Right lobe of liver (tissue), 6 donors: ENCODE measurements around the gene LGALS7. TPM values are rescaled to one million over a fixed set of nuclear protein-coding genes. Genes with fewer than 3 reads are reported as not detected.
A peak's percentile ranks its signal among the peaks of the same experiment; 100 is the strongest.
"Not testable (repeated sequence)": the region's sequence is repeated elsewhere in the genome, so short reads cannot be mapped to it uniquely, and the experiment has no call there.

Experiments
- ATAC-seq, 4 donors: fragments of 200-7000 bp; cut with Tn5 transposase; one replicate each; pipeline ENCODE4 v1.9.1; 2020; ENCODE audit warnings: mild to moderate bottlenecking in 4 of 4, moderate library complexity in 4 of 4
- DNase-seq, 3 donors: peaks; one replicate each; pipeline ENCODE4 v3.0.0-alpha.2; 2020
- H3K27ac ChIP-seq, 3 donors: fragments of 200-600 bp; one replicate each; pipeline ENCODE4 v1.8.0; 2022
- H3K27me3 ChIP-seq, 2 donors: fragments of 200-600 bp; one replicate each; pipeline ENCODE4 v1.8.0; 2022
- H3K36me3 ChIP-seq, 4 donors: fragments of 200-600 bp; sonication (generic) in 1 of 4; one replicate each; pipeline versions ENCODE4 v1.5.1 to v1.8.0; 2017 to 2022; ENCODE audit warnings: control low read depth in 1 of 4
- H3K4me1 ChIP-seq, 4 donors: fragments of 200-600 bp; sonication (generic) in 1 of 4; one replicate each; pipeline versions ENCODE4 v1.5.1 to v1.8.0; 2017 to 2022; ENCODE audit warnings: control low read depth in 1 of 4
- H3K4me3 ChIP-seq, 3 donors: fragments of 200-600 bp; one replicate each; pipeline ENCODE4 v1.8.0; 2022
- H3K9me3 ChIP-seq, 4 donors: fragments of 200-600 bp; sonication (generic) in 1 of 4; one replicate each; pipeline versions ENCODE4 v1.5.1 to v1.8.0; 2017 to 2022; ENCODE audit warnings: control low read depth in 1 of 4
- POLR2A ChIP-seq: fragments of 450-650 bp; IDR thresholded peaks from one replicate; pipeline ENCODE4 v1.6.1; 2017; ENCODE audit warnings: antibody characterized with exemption, mild to moderate bottlenecking
- WGBS: methylation state at CpG from one replicate; pipeline ENCODE4 v1.1.6; 2018; ENCODE audit warnings: low coverage, low lambda C conversion rate; ENCODE audit not compliant: insufficient coverage; ENCODE audit errors: missing lambda C conversion rate; 5-methylcytosine and 5-hydroxymethylcytosine counted together
- intact Hi-C, 2 donors: fragments of 100-400 bp; cut with DNase I; formaldehyde crosslinking; loops; one replicate each; pipeline versions ENCODE4 v1.11.2 to v1.14.1; 2022
- total RNA-seq, 6 experiments: library from RNA; depleted of rRNA in 2 of 6; stranded (reverse); fragments of >200 nt in 2 of 6; fragmentation: NEBNext Ultra II Directional in 3 of 6; extraction: Animal tissue kit (Norgen Biotek cat#: 25700) in 3 of 6; gene quantifications; one replicate each; pipeline versions ENCODE4 v1.1.0 to v1.2.4, GENCODE V29; 2016 to 2023
- TF ChIP-seq, protein P1 (sequence below), 4 donors: fragments of 200-600 bp in 3 of 4; fragments of 450-650 bp in 1 of 4; IDR thresholded peaks; one replicate each; pipeline versions ENCODE4 v1.5.1 to v1.8.0; 2016 to 2022; ENCODE audit warnings: antibody characterized with exemption in 4 of 4, mild to moderate bottlenecking in 2 of 4
- donor health status: DM: no; HTN: yes; CAD: no.
- donor health status: DM: no; HTN: no; CAD: no.
- donor health status: DM: no; HTN: no; CAD: no.
- donor health status: DM: no; HTN: yes; CAD: no.
- donor health status: DM: no; HTN: yes; CAD: no.

Gene LGALS7
- total RNA-seq, 6 experiments from 2014 or later = not detected

DNA sequence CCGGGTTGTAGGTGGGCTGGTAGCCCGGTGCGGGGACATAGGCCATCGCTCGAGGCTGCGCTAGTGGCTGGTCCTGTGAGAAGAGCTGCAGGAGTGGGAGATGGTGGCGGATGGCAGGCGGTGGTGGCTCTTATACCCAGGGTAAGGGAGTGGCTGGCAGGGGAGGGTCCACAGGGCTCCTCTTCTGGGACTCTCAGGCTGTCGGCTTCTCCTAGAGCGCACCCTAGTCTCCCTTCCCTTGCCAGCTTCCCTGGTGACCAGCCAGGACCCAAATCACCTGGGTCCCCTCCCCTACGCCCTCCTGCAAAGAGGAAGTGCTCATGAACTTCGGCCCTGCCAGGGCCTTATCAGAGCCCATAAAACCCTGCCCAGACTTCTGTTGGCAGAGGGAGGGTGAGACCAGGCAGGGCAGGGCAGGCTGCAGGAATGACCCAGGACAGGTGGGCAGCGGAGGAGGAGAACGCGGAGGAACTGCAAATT lies 39.6 kb upstream of the LGALS7 start, which contains the start of gene LGALS4:
TSS of gene LGALS4 (minus strand) at position 105 of the 480 bp plus-strand sequence. CDS start at position 46, 59 bp downstream.
- peak; percentile 92 to 97 (median 94) for ATAC-seq
- Histone ChIP-seq H3K4me3 (peak within 1 kb of the TSS; percentile 4 to 42 (median 37)), H3K27ac (peak within 1 kb of the TSS; percentile 24 to 38 (median 29)), H3K9me3 (no peaks in the 10 kb centered on the region), H3K4me1 (peaks cover 0 to 14% (median 4%) of the 10 kb centered on the region in 4 donors), H3K36me3 (peaks cover 0 to 29% (median 13%) of the 10 kb centered on the region in 4 donors), H3K27me3 (no peaks in the 10 kb centered on the region)
- intact Hi-C loops = loop anchor here in 1 of 2 donors (10.0 kb wide), 1 partner anchor 88 kb away; no protein-coding TSS in a partner anchor
- 20% methylated on average over 4 of the region's 15 CpGs for WGBS
- DNase-seq = peak; percentile 89 to 95 (median 91)
- peak; percentile 86 for TF ChIP-seq POLR2A
- TF ChIP-seq, protein P1, sequence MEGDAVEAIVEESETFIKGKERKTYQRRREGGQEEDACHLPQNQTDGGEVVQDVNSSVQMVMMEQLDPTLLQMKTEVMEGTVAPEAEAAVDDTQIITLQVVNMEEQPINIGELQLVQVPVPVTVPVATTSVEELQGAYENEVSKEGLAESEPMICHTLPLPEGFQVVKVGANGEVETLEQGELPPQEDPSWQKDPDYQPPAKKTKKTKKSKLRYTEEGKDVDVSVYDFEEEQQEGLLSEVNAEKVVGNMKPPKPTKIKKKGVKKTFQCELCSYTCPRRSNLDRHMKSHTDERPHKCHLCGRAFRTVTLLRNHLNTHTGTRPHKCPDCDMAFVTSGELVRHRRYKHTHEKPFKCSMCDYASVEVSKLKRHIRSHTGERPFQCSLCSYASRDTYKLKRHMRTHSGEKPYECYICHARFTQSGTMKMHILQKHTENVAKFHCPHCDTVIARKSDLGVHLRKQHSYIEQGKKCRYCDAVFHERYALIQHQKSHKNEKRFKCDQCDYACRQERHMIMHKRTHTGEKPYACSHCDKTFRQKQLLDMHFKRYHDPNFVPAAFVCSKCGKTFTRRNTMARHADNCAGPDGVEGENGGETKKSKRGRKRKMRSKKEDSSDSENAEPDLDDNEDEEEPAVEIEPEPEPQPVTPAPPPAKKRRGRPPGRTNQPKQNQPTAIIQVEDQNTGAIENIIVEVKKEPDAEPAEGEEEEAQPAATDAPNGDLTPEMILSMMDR (IDR thresholded peaks at IDR 0.05) = peak in 2 of 4 donors; percentile 23 to 30

DNA sequence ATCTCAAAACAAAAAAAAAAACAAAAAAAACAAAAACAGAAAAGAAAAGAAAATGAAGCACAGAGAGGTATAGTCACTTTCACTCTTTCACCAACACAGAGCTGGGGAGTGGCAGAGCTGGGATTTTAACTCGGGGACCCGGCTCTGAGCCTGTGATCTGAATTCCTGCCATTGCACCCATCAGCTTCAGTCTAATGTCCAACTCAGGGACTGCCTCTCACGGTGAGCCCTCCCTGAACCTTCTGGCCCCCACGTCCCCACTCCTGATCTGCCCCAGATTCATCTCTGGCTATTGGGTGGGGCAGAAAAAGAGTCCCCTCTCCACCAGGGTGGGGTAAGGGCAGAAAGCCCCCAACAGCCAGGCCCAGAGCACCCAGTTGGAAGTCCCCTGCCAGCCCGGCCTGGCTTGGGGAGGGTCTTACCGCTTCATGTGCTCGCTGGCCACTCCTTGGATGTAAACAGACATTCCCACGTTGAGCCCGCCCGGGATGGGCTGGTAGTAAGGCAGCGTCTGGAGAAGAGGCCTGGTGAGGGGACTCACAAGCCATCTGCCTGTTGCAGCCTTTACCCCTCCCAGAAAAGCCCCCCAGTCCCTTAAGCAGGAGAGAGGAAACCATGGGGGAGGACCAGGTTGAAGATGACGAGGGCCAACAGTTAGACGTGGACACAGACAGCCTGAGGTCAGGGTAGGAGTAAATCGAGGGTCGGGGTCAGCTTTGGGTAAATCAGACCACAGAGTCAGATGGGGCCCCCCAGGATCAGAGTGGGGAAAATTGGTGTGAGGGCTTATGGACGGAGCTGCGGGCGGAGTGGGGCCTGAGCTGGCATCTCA lies 38.9 kb upstream of the LGALS7 start:
- DNase-seq = peak in 1 of 3 donors; percentile 53
- peak overlapping the region; percentile 21 to 29 (median 24) for H3K27ac ChIP-seq
- peak overlapping the region; percentile 4 to 42 (median 37) for H3K4me3 ChIP-seq
- ATAC-seq = peak in 2 of 4 donors; percentile 13 to 19
- TF ChIP-seq, protein P1 (IDR thresholded peaks at IDR 0.05) = no peak
- TF ChIP-seq POLR2A = no peak
- 48% methylated on average over 11 of the region's 18 CpGs for WGBS
- H3K9me3 ChIP-seq = no peaks in the 10 kb centered on the region
- peaks cover 0 to 23% (median 11%) of the 10 kb centered on the region in 4 donors for H3K36me3 ChIP-seq
- intact Hi-C loops = loop anchor here in 1 of 2 donors (10.0 kb wide), 1 partner anchor 87 kb away; no protein-coding TSS in a partner anchor
- H3K27me3 ChIP-seq = no peaks in the 10 kb centered on the region
- H3K4me1 ChIP-seq = peaks cover 0 to 14% (median 4%) of the 10 kb centered on the region in 4 donors

DNA sequence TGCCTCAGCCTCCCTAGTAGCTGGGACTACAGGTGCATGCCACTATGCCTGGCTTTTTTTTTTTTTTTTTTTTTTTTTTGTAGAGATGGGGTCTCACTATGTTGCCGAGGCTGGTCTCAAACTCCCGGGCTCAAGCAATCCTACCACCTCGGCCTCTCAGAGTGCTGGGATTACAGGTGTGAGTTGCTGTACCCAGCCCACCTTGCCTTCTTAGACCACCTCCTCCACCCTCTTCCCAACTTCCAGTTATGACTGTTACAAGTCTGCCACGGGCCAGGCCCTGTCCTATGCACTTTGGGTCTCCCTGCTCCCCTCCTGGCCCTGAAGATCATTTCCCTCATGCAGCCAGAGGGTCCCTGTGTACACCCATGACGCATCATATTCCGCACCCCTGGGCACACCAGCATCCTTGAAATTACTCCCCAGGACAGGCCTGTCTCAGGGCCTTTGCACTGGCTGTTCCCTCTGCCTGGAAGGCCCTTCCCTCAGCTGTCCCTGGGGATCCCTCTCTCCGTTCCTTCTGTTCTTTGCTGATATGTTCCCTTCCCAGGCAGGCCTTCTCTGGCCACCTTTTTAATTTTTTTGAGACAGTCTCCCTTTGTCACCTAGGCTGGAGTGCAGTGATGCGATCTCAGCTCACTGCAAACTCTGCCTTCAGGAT lies 36.4 kb upstream of the LGALS7 start:
- Histone ChIP-seq H3K27ac (no peak overlapping the region), H3K9me3 (no peaks in the 10 kb centered on the region), H3K4me1 (peaks cover 0 to 14% (median 4%) of the 10 kb centered on the region in 4 donors), H3K4me3 (no peak overlapping the region), H3K27me3 (no peaks in the 10 kb centered on the region), H3K36me3 (no peaks in the 10 kb centered on the region)
- peak in 1 of 3 donors; percentile 18 for DNase-seq
- intact Hi-C loops = loop anchor here in 1 of 2 donors (10.0 kb wide), 1 partner anchor 85 kb away; no protein-coding TSS in a partner anchor
- TF ChIP-seq, protein P1 (IDR thresholded peaks at IDR 0.05) = no peak
- no peak for TF ChIP-seq POLR2A
- WGBS = 93% methylated on average over 7 of the region's 8 CpGs
- no peak for ATAC-seq

DNA sequence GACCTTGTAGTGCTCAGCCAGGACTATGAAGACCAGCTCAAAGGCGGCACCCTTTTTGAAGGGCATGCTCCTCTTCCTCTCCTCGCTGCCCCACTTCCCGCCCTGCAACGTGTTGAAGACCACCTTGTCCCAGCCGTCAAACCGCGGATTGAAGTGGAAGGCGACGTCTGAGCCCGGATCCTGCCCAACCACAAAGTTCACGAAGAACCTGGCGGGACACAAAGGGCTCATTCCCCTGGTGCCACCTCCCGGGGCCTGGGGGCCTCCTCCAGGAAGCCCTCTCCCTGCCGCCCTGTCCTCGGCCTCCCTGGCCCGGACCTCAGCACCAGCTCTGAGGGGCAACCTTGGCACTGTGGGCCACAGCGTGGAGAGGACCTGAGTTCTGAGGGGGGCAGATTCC lies 35.4 kb upstream of the LGALS7 start:
- DNase-seq = peak in 1 of 3 donors; percentile 43

DNA sequence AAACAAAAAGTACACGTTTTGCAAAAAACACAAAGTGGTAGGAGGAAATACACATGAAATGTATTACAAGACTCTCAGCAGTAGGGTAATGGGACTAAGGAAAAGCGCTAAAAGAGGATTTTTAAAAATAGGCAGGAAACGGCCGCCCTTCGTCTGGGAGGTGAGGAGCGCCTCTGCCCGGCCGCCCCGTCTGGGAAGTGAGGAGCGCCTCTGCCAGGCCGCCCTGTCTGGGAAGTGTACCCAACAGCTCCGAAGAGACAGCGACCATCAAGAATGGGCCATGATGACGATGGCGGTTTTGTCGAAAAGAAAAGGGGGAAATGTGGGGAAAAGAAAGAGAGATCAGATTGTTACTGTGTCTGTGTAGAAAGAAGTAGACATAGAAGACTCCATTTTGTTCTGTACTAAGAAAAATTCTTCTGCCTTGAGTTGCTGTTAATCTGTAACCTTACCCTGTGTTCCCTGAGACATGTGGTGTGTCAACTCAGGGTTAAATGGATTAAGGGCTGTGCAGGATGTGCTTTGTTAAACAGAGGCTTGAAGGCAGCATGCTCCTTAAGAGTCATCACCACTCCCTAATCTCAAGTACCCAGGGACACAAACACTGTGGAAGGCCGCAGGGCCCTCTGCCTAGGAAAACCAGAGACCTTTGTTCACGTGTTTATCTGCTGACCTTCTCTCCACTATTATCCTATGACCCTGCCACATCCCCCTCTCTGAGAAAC lies 34.2 kb upstream of the LGALS7 start:
- peak in 1 of 3 donors; percentile 11 for DNase-seq
- H3K36me3 ChIP-seq, H3K9me3 ChIP-seq, ATAC-seq, H3K27ac ChIP-seq, H3K27me3 ChIP-seq, H3K4me3 ChIP-seq, H3K4me1 ChIP-seq, intact Hi-C loops: not testable (repeated sequence)
- 87% methylated on average over 15 of the region's 18 CpGs for WGBS

More for the DNA sequence above, 35.4 kb upstream of the LGALS7 start:
- peaks cover 0 to 11% (median 4%) of the 10 kb centered on the region in 4 donors for H3K4me1 ChIP-seq
- intact Hi-C loops = no loop called here
- no peaks in the 10 kb centered on the region for H3K36me3 ChIP-seq
- no peak overlapping the region for H3K4me3 ChIP-seq
- no peaks in the 10 kb centered on the region for H3K27me3 ChIP-seq
- no peak overlapping the region for H3K27ac ChIP-seq
- 98% methylated on average over 8 of the region's 17 CpGs for WGBS
- no peaks in the 10 kb centered on the region for H3K9me3 ChIP-seq
- no peak for ATAC-seq
- no peak for TF ChIP-seq POLR2A
- TF ChIP-seq, protein P1 (IDR thresholded peaks at IDR 0.05) = no peak
